ENCODE measurements around the gene GPR17.

The GPR17 gene

GRCh38 chr2:127645395-127646291, at the start of gene GPR17:
Gene GPR17, plus strand, starts transcription at chr2:127646153. Its CDS starts 4,583 bp downstream, at chr2:127650736.
- no peak for DNase-seq (ENCODE audit: extremely low read depth, low read depth)
- TF ChIP-seq CTCF (IDR thresholded peaks at IDR 0.05; ENCODE audit: low read depth, low read length, missing control alignments): no peak
- no peak within 1 kb of the TSS for H3K4me3 ChIP-seq (replicated peaks; ENCODE audit: low read depth, low read length)

DNA sequence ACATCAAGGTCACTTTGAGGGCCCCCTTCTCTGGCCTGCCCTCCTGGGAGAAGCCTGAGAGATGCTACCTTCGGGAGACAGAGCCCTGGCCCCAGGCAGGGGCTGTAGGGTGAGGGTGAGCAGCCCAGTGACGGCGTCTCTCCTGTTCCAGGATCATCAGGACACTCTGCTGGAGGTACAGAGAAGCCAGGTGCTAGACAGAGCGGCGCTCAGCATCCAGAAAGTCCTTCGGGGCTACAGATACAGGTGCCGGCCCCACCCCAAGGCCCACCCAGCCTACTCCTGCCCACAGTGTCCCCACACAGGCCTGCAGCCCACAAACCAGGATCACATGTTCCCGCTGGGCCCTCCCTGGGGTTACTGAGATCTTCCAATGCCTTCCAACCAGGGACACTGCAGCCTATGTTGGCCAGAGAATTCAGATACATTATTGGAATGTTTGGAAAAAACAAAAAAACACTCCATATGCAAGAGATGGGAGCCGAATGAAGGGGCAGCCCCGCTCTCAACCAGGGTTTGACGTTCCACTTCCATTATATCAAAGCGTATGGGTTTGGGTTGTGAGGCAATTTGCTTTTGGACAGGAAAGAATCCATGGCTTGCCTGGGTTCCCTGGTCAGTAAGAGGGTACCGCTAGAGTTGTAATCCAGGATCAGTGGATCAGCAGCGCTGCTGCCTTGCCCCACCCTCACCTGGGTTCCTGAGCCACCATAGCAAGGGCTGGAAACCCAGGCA, 49.5 kb upstream of the GPR17 start:
- no peak for TF ChIP-seq CTCF (IDR thresholded peaks at IDR 0.05; ENCODE audit: low read depth, low read length, missing control alignments)
- no peak overlapping the region for H3K4me3 ChIP-seq (replicated peaks; ENCODE audit: low read depth, low read length)
- no peak for DNase-seq (ENCODE audit: extremely low read depth, low read depth)

GRCh38 chr2:127597046-127597983, 48.6 kb upstream of the GPR17 start:
- no peak for DNase-seq (ENCODE audit: extremely low read depth, low read depth)
- TF ChIP-seq CTCF (IDR thresholded peaks at IDR 0.05; ENCODE audit: low read depth, low read length, missing control alignments): no peak
- no peak overlapping the region for H3K4me3 ChIP-seq (replicated peaks; ENCODE audit: low read depth, low read length)

DNA sequence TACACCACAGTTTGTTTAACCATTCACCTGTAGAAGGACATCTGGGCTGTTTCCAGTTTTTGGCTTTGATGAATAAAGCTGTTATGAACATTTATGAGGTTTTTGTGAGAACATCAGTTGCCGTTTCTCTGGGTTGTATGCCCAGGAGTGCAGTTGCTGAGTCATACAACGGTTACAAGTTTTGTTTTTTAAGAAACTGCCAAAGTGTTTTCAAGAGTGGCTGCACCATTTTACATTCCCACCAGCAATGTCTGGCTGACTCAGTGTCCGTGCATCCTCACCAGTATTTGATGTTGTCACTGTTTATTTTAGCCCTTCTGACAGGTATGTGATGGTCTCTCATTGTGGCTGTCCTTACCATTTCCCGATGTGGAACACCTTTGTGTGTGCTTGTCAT, 48.0 kb upstream of the GPR17 start:
- no peak for DNase-seq (ENCODE audit: extremely low read depth, low read depth)
- TF ChIP-seq CTCF (IDR thresholded peaks at IDR 0.05; ENCODE audit: low read depth, low read length, missing control alignments): no peak
- H3K4me3 ChIP-seq (replicated peaks; ENCODE audit: low read depth, low read length): no peak overlapping the region

GRCh38 chr2:127598711-127599110, 47.2 kb upstream of the GPR17 start:
- H3K4me3 ChIP-seq (replicated peaks; ENCODE audit: low read depth, low read length): no peak overlapping the region
- no peak for TF ChIP-seq CTCF (IDR thresholded peaks at IDR 0.05; ENCODE audit: low read depth, low read length, missing control alignments)
- DNase-seq (ENCODE audit: extremely low read depth, low read depth): no peak

GRCh38 chr2:127599211-127599610, 46.7 kb upstream of the GPR17 start:
- DNase-seq (ENCODE audit: extremely low read depth, low read depth): no peak
- TF ChIP-seq CTCF (IDR thresholded peaks at IDR 0.05; ENCODE audit: low read depth, low read length, missing control alignments): no peak
- H3K4me3 ChIP-seq (replicated peaks; ENCODE audit: low read depth, low read length): no peak overlapping the region
